HepG2 (cell line): Measurements from ENCODE around the gene SMPD3. TPM values are rescaled to one million over a fixed set of nuclear protein-coding genes. Genes with fewer than 3 reads are reported as not detected.
A peak's percentile ranks its signal among the peaks of the same experiment; 100 is the strongest.

Experiments used
- ARNT ChIP-seq: fragments of 450-650 bp; IDR thresholded peaks from 2 replicates; pipeline ENCODE4 v1.6.1; 2017
- GTF2F1 ChIP-seq: fragments of 150-350 bp; IDR thresholded peaks from 2 replicates; pipeline ENCODE4 v1.6.1; 2014; ENCODE audit warnings: low read length
- KDM4B ChIP-seq: sonication (generic); formaldehyde crosslinking; IDR thresholded peaks from 2 replicates; pipeline ENCODE4 v1.4.0; 2020; ENCODE audit warnings: missing genetic modification reagents
- MIER3 ChIP-seq: IDR thresholded peaks from 2 replicates; pipeline ENCODE4 v1.6.1; 2016; ENCODE audit warnings: missing compliant biosample characterization, borderline replicate concordance
- MYC ChIP-seq: sonication (generic); formaldehyde crosslinking; IDR thresholded peaks from 2 replicates; pipeline ENCODE4 v1.9.0; 2021; ENCODE audit warnings: missing genetic modification reagents, borderline replicate concordance
- PHB2 ChIP-seq: fragments of 450-650 bp; IDR thresholded peaks from 2 replicates; pipeline ENCODE4 v1.6.1; 2018; ENCODE audit not compliant: partially characterized antibody
- PHF20 ChIP-seq: sonication (generic); formaldehyde crosslinking; IDR thresholded peaks from 2 replicates; pipeline ENCODE4 v1.5.0; 2020; ENCODE audit warnings: mild to moderate bottlenecking, missing genetic modification reagents
- SMC3 ChIP-seq: IDR thresholded peaks from 2 replicates; pipeline ENCODE4 v1.6.1; 2011; ENCODE audit warnings: low read length, improper control_type of control experiment
- TAF1 ChIP-seq: sonication (generic); formaldehyde crosslinking; IDR thresholded peaks from 2 replicates; pipeline ENCODE4 v1.4.0; 2020; ENCODE audit warnings: missing genetic modification reagents
- TARDBP ChIP-seq: sonication (generic); formaldehyde crosslinking; IDR thresholded peaks from 2 replicates; pipeline ENCODE4 v1.8.0; 2022; ENCODE audit warnings: mild to moderate bottlenecking, missing genetic modification reagents
- TRIM24 ChIP-seq: sonication (generic); formaldehyde crosslinking; IDR thresholded peaks from 2 replicates; pipeline ENCODE4 v1.8.0; 2022; ENCODE audit warnings: mild to moderate bottlenecking, missing genetic modification reagents
- ZKSCAN1 ChIP-seq: fragments of 150-350 bp; IDR thresholded peaks from 2 replicates; pipeline ENCODE4 v1.6.1; 2014; ENCODE audit warnings: low read length
- ZMYM4 ChIP-seq: sonication (generic); formaldehyde crosslinking; IDR thresholded peaks from 2 replicates; pipeline ENCODE4 v1.8.1; 2023; ENCODE audit warnings: mild to moderate bottlenecking, missing genetic modification reagents
- ZNF746 ChIP-seq: sonication (generic); formaldehyde crosslinking; IDR thresholded peaks from 2 replicates; pipeline ENCODE4 v1.8.0; 2022; ENCODE audit warnings: mild to moderate bottlenecking, missing genetic modification reagents
- polyA plus RNA-seq, 8 experiments: library from polyadenylated mRNA; depleted of rRNA in 3 of 8; stranded (reverse) in 7 of 8; unstranded in 1 of 8; fragments of >200 nt; fragmentation: Illumina TruSeq in 4 of 8; extraction: Trizol in 4 of 8; gene quantifications; 2 replicates each; pipeline versions ENCODE4 v1.2.1 to v1.2.3, GENCODE V29; 2011 to 2016; ENCODE audit warnings: low read depth in 4 of 8, missing spikeins in 1 of 8, mixed read lengths in 1 of 8; ENCODE audit not compliant: insufficient read depth in 1 of 8
- total RNA-seq, 5 experiments: library from RNA; depleted of rRNA; stranded (reverse); fragments of >200 nt; fragmentation: Illumina TruSeq; extraction: Trizol; gene quantifications; 2 replicates each; pipeline ENCODE4 v1.2.3, GENCODE V29; 2016; ENCODE audit warnings: low read depth in 1 of 5
- TF ChIP-seq, protein P1 (sequence below): sonication (generic); formaldehyde crosslinking; IDR thresholded peaks from 2 replicates; pipeline ENCODE4 v1.5.1; 2020; ENCODE audit warnings: missing genetic modification reagents, mild to moderate bottlenecking, borderline replicate concordance
- TF ChIP-seq, protein P2 (sequence below): sonication (generic); formaldehyde crosslinking; IDR thresholded peaks from 2 replicates; pipeline ENCODE4 v1.4.0; 2020; ENCODE audit warnings: mild to moderate bottlenecking, missing genetic modification reagents
- TF ChIP-seq, protein P3 (sequence below): sonication (generic); formaldehyde crosslinking; IDR thresholded peaks from 2 replicates; pipeline ENCODE4 v1.4.0; 2020; ENCODE audit warnings: missing genetic modification reagents; ENCODE audit errors: not compliant biosample characterization
- TF ChIP-seq, protein P4 (sequence below): sonication (generic); formaldehyde crosslinking; IDR thresholded peaks from 2 replicates; pipeline ENCODE4 v1.8.1; 2022; ENCODE audit warnings: mild to moderate bottlenecking, missing genetic modification reagents
- TF ChIP-seq, protein P5 (sequence below): sonication (generic); formaldehyde crosslinking; IDR thresholded peaks from 2 replicates; pipeline ENCODE4 v1.4.0; 2020; ENCODE audit warnings: mild to moderate bottlenecking, missing genetic modification reagents
- TF ChIP-seq, protein P6 (sequence below): sonication (generic); formaldehyde crosslinking; IDR thresholded peaks from 2 replicates; pipeline ENCODE4 v1.8.1; 2022; ENCODE audit warnings: low read depth, mild to moderate bottlenecking, missing genetic modification reagents

The SMPD3 gene
- total and polyA plus RNA-seq, 2 of the 13 experiments (the other 11 are each of a cell fraction or from before 2014, with no cell fraction given) = 0.07 to 0.32 TPM

DNA sequence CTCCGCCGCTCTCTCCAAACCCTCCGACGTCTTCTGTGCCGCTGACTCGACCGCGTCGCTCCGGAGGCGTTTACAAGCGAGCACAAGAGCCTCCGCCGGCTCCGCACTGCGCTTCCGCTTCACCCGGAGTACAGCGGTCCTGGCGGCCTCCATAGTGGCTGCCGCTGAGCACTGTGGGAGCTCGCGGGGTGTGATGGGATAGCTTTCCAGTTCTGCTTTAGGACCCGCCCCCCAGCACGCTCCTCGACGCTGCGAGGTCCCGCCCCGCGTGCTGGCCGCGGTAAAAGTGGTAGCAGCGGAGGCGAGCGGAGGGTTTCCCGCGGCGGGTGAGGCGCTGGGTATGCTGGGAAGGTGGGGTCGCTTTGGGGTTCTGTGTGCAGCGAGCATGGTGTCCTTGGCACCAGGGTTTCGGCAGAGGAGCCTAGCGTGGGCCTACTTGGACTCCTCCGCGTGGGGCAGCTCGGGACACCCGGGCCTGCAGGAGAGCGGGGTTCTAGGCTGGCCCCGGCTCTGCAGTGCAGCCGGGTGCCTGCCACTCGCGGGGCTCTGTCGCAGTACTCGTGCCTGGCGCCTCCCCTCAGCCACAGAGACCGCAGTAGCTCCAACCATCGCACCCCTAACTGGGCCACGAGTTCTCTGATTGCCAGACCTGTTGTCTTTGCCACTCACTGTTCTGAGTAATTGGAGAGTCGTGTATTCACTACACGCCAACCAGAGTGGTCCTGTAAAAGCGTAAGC is 137.4 kb downstream of the SMPD3 start, which contains the start of the genes PRMT7 and SLC7A6OS (continued):
- TF ChIP-seq, protein P1, sequence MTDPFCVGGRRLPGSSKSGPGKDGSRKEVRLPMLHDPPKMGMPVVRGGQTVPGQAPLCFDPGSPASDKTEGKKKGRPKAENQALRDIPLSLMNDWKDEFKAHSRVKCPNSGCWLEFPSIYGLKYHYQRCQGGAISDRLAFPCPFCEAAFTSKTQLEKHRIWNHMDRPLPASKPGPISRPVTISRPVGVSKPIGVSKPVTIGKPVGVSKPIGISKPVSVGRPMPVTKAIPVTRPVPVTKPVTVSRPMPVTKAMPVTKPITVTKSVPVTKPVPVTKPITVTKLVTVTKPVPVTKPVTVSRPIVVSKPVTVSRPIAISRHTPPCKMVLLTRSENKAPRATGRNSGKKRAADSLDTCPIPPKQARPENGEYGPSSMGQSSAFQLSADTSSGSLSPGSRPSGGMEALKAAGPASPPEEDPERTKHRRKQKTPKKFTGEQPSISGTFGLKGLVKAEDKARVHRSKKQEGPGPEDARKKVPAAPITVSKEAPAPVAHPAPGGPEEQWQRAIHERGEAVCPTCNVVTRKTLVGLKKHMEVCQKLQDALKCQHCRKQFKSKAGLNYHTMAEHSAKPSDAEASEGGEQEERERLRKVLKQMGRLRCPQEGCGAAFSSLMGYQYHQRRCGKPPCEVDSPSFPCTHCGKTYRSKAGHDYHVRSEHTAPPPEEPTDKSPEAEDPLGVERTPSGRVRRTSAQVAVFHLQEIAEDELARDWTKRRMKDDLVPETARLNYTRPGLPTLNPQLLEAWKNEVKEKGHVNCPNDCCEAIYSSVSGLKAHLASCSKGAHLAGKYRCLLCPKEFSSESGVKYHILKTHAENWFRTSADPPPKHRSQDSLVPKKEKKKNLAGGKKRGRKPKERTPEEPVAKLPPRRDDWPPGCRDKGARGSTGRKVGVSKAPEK = no peak
- TF ChIP-seq GTF2F1 = 0 out of 2 replicates have a peak, but pooled peaks have one; percentile 29
- peak; percentile 95 for TF ChIP-seq ZMYM4
- TF ChIP-seq ARNT = no peak
- TF ChIP-seq PHB2 = no peak
- peak; percentile 95 for TF ChIP-seq KDM4B (CRISPR knock-in tag)
- peak; percentile 97 for TF ChIP-seq TARDBP (CRISPR knock-in tag)
- no peak for TF ChIP-seq TRIM24 (CRISPR knock-in tag)
- TF ChIP-seq, protein P2, sequence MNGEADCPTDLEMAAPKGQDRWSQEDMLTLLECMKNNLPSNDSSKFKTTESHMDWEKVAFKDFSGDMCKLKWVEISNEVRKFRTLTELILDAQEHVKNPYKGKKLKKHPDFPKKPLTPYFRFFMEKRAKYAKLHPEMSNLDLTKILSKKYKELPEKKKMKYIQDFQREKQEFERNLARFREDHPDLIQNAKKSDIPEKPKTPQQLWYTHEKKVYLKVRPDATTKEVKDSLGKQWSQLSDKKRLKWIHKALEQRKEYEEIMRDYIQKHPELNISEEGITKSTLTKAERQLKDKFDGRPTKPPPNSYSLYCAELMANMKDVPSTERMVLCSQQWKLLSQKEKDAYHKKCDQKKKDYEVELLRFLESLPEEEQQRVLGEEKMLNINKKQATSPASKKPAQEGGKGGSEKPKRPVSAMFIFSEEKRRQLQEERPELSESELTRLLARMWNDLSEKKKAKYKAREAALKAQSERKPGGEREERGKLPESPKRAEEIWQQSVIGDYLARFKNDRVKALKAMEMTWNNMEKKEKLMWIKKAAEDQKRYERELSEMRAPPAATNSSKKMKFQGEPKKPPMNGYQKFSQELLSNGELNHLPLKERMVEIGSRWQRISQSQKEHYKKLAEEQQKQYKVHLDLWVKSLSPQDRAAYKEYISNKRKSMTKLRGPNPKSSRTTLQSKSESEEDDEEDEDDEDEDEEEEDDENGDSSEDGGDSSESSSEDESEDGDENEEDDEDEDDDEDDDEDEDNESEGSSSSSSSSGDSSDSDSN (CRISPR knock-in tag) = peak; percentile 94
- TF ChIP-seq, protein P3, sequence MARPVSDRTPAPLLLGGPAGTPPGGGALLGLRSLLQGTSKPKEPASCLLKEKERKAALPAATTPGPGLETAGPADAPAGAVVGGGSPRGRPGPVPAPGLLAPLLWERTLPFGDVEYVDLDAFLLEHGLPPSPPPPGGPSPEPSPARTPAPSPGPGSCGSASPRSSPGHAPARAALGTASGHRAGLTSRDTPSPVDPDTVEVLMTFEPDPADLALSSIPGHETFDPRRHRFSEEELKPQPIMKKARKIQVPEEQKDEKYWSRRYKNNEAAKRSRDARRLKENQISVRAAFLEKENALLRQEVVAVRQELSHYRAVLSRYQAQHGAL (CRISPR knock-in tag) = peak; percentile 99
- no peak for TF ChIP-seq ZKSCAN1
- peak; percentile 97 for TF ChIP-seq MYC (CRISPR knock-in tag)
- TF ChIP-seq TAF1 (CRISPR knock-in tag) = peak; percentile 93
- TF ChIP-seq, protein P4, sequence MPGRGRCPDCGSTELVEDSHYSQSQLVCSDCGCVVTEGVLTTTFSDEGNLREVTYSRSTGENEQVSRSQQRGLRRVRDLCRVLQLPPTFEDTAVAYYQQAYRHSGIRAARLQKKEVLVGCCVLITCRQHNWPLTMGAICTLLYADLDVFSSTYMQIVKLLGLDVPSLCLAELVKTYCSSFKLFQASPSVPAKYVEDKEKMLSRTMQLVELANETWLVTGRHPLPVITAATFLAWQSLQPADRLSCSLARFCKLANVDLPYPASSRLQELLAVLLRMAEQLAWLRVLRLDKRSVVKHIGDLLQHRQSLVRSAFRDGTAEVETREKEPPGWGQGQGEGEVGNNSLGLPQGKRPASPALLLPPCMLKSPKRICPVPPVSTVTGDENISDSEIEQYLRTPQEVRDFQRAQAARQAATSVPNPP = peak; percentile 99
- TF ChIP-seq, protein P5, sequence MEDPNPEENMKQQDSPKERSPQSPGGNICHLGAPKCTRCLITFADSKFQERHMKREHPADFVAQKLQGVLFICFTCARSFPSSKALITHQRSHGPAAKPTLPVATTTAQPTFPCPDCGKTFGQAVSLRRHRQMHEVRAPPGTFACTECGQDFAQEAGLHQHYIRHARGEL (CRISPR knock-in tag) = peak; percentile 93; the same call in 1 of the 2 replicates
- peak; percentile 95 for TF ChIP-seq PHF20 (CRISPR knock-in tag)
- no peak for TF ChIP-seq SMC3
- peak; percentile 83; the same call in 1 of the 2 replicates for TF ChIP-seq ZNF746 (CRISPR knock-in tag)
- peak; percentile 94 for TF ChIP-seq MIER3
- TF ChIP-seq, protein P6, sequence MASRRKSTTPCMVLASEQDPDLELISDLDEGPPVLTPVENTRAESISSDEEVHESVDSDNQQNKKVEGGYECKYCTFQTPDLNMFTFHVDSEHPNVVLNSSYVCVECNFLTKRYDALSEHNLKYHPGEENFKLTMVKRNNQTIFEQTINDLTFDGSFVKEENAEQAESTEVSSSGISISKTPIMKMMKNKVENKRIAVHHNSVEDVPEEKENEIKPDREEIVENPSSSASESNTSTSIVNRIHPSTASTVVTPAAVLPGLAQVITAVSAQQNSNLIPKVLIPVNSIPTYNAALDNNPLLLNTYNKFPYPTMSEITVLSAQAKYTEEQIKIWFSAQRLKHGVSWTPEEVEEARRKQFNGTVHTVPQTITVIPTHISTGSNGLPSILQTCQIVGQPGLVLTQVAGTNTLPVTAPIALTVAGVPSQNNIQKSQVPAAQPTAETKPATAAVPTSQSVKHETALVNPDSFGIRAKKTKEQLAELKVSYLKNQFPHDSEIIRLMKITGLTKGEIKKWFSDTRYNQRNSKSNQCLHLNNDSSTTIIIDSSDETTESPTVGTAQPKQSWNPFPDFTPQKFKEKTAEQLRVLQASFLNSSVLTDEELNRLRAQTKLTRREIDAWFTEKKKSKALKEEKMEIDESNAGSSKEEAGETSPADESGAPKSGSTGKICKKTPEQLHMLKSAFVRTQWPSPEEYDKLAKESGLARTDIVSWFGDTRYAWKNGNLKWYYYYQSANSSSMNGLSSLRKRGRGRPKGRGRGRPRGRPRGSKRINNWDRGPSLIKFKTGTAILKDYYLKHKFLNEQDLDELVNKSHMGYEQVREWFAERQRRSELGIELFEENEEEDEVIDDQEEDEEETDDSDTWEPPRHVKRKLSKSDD = peak; percentile 96
